ENCODE results near the gene LSM2.
"Not testable (repeated sequence)": the region's sequence is repeated elsewhere in the genome, so short reads cannot be mapped to it uniquely, and the experiment has no call there.

Gene LSM2
- total RNA-seq = 7.5 to 20.9 reads per million in 2 donors

DNA sequence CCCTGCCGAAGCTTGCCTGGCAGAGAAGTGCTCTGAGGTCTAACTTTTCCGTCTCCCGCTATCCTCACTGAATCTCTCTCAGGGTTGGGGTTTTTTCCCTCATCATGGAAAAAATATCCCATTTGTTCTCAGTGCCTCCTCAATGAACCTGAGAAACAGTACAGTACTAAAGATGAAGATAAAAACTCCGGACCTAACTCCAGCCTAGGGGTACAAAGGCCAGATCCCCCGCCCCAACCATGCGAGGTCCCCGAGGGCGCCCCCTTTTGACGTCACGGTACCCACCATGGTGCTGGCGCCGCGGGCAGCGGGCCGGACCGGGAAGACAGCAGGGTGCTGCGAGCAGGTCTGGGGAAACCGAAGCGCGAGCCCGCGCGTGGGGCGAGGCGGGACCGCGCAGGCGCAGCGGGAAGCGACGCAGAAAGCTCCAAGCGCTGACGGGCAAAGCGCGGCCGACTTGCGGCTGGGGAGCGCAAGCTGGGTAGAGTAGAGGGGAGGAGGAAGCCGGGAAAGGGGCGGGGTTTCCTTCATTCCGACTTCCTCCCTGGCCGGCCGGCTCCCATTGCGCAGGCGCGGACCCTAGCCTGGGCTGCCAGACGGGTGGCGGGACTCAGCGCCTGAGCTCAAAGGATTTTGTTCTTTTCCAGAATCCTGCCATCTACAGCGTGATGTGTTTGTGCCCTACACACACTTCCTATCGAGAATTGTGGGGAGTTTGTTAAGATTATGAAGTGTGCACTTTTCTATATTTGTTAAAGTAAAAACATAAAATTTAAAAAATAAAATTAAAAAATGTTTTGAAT, at the start of gene LSM2:
TSS of gene LSM2 (minus strand) at position 497 of the 803 bp plus-strand sequence. CDS start at position 288, 209 bp downstream.
- peak; percentile 96 for DNase-seq

DNA sequence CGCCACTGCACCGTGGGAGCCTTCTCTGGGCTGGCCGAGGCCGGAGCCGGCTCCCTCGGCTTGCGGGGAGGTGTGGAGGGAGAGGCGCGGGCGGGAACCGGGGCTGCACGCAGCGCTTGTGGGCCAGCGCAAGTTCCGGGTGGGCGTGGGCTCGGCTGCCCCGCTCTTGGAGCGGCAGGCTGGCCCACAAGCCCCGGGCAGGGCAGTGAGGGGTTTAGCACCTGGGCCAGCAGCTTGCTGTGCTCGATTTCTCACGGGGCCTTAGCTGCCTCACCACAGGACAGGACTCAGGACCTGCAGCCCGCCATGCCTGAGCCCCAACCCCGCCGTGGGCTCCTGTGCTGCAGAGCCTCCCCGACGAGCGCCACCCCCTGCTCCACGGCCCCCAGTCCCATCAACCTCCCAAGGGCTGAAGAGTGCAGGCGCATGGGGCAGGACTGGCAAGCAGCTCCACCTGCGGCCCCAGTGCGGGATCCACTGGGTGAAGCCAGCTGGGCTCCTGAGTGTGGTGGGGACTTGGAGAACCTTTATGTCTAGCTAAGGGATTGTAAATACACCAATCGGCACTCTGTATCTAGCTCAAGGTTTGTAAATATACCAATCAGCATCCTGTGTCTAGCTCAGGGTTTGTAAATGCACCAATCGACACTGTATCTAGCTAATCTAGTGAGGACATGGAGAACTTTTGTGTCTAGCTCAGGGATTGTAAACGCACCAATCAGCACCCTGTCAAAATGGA, 45.4 kb upstream of the LSM2 start:
- not testable (repeated sequence) for DNase-seq

DNA sequence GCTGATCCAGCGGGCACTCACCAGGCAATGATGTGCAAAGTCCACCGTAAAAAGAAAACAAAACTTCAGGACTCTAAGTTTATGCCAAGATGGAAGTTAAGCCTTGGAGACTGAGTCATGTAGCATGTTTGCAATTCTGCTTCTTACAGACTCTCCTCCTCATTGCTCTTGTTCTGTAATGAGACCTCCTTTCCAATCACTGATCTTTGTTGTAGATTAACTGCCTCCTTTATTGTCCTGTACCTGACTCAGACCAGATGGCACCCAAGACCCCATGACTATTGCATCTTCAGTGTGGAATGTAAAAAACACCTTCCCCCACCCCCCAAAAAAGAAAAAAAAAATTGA, 44.7 kb upstream of the LSM2 start:
- DNase-seq = no peak

- no peak for DNase-seq
Measured at GRCh38 chr6:31850765-31851484, 44.2 kb upstream of the LSM2 start.

DNA sequence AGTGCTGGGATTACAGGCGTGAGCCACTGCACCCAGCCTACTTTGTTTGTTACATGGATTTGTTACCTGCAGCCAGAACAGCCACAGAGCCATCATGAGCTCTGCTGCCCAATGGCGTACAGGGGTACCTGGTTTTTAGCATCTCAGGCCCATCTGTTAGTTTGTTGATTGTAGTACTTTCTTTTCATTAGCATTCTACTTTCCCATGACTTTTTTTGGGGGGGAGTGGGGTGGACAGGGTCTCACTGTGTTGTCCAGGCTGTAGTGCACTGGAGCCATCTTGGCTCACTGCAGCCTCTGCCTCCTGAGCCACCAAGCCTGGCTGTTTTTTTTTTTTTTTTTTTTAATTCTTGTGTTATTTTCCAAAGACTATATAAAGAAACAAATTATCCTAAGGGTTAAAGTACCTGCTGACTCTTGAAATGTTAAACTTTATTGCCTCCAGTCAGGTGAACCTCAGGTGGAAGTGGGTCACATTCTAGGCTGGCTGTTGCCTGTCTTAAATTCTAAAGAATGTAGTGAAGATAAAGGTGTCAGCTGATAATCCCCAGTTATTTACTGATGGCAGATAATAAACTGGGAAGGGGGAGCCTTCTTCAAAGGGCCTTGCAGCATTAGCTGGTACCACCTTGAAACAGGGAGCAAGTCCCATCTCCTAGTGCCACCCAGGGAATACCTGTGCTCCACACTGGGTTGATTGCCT, 40.7 kb upstream of the LSM2 start:
- no peak for DNase-seq

GRCh38 chr6:31844507-31844906, 37.7 kb upstream of the LSM2 start:
- no peak for DNase-seq

- DNase-seq = no peak
Measured at GRCh38 chr6:31842053-31842452, 35.3 kb upstream of the LSM2 start.

GRCh38 chr6:31839779-31840126, 33.0 kb upstream of the LSM2 start:
- not testable (repeated sequence) for DNase-seq

GRCh38 chr6:31838968-31839367, 32.2 kb upstream of the LSM2 start:
- DNase-seq = no peak

GRCh38 chr6:31838114-31838553, 31.4 kb upstream of the LSM2 start:
- DNase-seq = not testable (repeated sequence)

- no peak for DNase-seq
Measured at GRCh38 chr6:31837369-31838113, 30.8 kb upstream of the LSM2 start.

DNA sequence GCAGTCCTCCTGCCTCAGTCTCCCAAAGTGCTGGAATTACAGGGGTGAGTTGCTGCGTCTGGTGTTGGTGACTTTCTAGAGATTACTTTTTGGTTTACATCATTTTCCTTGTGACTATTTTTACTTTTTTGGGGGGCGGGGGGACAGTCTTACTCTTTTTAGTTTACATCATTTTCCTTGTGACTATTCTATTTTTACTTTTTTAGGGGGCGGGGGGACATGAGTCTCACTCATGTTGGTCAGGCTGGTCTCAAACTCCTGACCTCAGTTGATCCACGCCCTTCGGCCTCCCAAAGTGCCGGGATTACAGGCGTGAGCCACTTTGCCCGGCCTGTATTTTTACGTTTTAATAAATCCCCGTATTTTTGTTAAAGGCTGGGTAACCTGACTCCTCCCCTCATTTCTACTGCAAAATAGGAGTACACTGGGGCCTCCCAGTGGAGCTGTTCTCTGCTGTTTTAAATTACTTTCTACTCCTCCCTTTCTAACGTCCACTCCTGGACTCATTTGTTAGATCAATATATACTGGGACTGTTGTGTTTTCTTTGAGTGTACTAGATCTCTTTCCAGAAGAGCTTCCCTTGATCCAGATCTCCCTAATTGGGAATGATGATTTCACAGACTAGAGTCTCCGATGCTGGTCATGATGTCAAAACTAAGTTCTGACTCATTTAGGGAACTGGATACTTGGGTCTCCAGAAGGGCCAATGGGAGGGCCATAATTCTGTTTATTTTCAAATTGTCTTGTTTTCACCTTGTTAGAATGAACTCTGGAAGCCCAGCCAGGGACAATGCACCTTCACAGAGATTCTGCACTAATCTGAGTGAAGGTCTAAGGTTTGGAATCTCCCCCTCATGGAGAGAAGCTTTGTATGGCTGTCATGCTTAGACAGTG, 30.0 kb upstream of the LSM2 start:
- no peak for DNase-seq

GRCh38 chr6:31836047-31836473, 29.3 kb upstream of the LSM2 start:
- DNase-seq = no peak

GRCh38 chr6:31834367-31835250, 27.8 kb upstream of the LSM2 start:
- peak; percentile 71 for DNase-seq

- DNase-seq = no peak
Measured at GRCh38 chr6:31831350-31832215, 24.8 kb upstream of the LSM2 start.

DNA sequence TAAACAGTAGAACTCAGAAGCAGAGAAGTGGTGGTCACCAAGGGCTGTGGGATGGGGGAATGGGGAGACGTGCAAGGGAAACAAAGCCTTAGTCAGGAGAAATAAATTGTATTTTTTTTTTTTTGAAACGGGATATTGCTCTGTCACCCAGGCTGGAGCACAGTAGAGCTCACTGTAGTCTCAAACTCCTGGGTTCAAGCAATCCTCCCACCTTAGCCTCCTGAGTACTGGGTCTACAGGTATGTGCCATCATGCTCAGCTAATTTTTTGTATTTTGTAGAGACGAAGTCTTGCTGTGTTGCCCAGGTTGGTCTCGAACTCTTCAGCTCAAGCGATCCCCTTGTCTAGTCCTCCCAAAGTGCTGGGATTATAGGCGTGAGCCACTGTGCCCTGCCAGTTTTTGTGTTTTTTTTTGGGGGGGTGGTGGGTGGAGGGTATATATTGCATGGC, 24.1 kb upstream of the LSM2 start:
- DNase-seq = no peak

DNA sequence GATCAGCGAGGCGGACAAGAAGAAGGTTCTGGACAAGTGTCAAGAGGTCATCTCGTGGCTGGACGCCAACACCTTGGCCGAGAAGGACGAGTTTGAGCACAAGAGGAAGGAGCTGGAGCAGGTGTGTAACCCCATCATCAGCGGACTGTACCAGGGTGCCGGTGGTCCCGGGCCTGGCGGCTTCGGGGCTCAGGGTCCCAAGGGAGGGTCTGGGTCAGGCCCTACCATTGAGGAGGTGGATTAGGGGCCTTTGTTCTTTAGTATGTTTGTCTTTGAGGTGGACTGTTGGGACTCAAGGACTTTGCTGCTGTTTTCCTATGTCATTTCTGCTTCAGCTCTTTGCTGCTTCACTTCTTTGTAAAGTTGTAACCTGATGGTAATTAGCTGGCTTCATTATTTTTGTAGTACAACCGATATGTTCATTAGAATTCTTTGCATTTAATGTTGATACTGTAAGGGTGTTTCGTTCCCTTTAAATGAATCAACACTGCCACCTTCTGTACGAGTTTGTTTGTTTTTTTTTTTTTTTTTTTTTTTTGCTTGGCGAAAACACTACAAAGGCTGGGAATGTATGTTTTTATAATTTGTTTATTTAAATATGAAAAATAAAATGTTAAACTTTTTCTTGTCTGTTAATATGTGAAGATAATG, 23.0 kb upstream of the LSM2 start:
- DNase-seq = no peak
